H9 (cell line): Measurements from ENCODE around the gene FANCC. TPM values are rescaled to one million over a fixed set of nuclear protein-coding genes. Genes with fewer than 3 reads are reported as not detected.

Experiments used
- DNase-seq: peaks from one replicate; pipeline ENCODE4 v3.0.0-alpha.2; 2017
- H2AFZ ChIP-seq: one replicate; pipeline ENCODE4 v1.6.1; 2013; ENCODE audit warnings: mild to moderate bottlenecking, low read length, control low read depth, moderate library complexity
- H2AK5ac ChIP-seq: 2 replicates; pipeline ENCODE4 v1.6.1; 2013; ENCODE audit warnings: low read length, control low read depth, mixed read lengths; ENCODE audit not compliant: insufficient read length
- H2BK120ac ChIP-seq: one replicate; pipeline ENCODE4 v1.6.1; 2013; ENCODE audit warnings: low read depth, mild to moderate bottlenecking, low read length, control low read depth, inconsistent platforms; ENCODE audit not compliant: poor library complexity, severe bottlenecking
- H2BK12ac ChIP-seq: 2 replicates; pipeline ENCODE4 v1.6.1; 2013; ENCODE audit warnings: low read length, control low read depth, mixed read lengths, low read depth; ENCODE audit not compliant: insufficient read length
- H2BK15ac ChIP-seq: 2 replicates; pipeline ENCODE4 v1.6.1; 2013; ENCODE audit warnings: low read depth, low read length, control low read depth
- H2BK20ac ChIP-seq: one replicate; pipeline ENCODE4 v1.6.1; 2013; ENCODE audit warnings: low read depth, mild to moderate bottlenecking, low read length, control low read depth, inconsistent platforms; ENCODE audit not compliant: poor library complexity, severe bottlenecking
- H2BK5ac ChIP-seq: 2 replicates; pipeline ENCODE4 v1.6.1; 2013; ENCODE audit warnings: low read length, control low read depth, mixed read lengths; ENCODE audit not compliant: insufficient read length
- H3K14ac ChIP-seq: 2 replicates; pipeline ENCODE4 v1.6.1; 2013; ENCODE audit warnings: low read length, control low read depth; ENCODE audit not compliant: insufficient read depth
- H3K18ac ChIP-seq: 2 replicates; pipeline ENCODE4 v1.6.1; 2013; ENCODE audit warnings: low read depth, mild to moderate bottlenecking, mixed read lengths, low read length, control low read depth; ENCODE audit not compliant: insufficient read length
- H3K23ac ChIP-seq: 2 replicates; pipeline ENCODE4 v1.6.1; 2013; ENCODE audit warnings: low read length, control low read depth, mixed read lengths, low read depth; ENCODE audit not compliant: insufficient read length
- H3K23me2 ChIP-seq: 2 replicates; pipeline ENCODE4 v1.6.1; 2013; ENCODE audit warnings: low read depth, mild to moderate bottlenecking, mixed read lengths, low read length, control low read depth; ENCODE audit not compliant: insufficient read length, poor library complexity, severe bottlenecking
- H3K27ac ChIP-seq: 2 replicates; pipeline ENCODE4 v1.5.1; 2013; ENCODE audit warnings: low read length, control low read depth, mixed read lengths, low read depth; ENCODE audit not compliant: insufficient read length
- H3K27me3 ChIP-seq: 2 replicates; pipeline ENCODE4 v1.6.1; 2013; ENCODE audit warnings: low read length, control low read depth, inconsistent platforms; ENCODE audit not compliant: insufficient read depth
- H3K4ac ChIP-seq: 2 replicates; pipeline ENCODE4 v1.6.1; 2013; ENCODE audit warnings: low read depth, mild to moderate bottlenecking, control low read depth, inconsistent platforms, low read length, moderate library complexity
- H3K4me1 ChIP-seq: 2 replicates; pipeline ENCODE4 v1.6.1; 2013; ENCODE audit warnings: low read length, control low read depth, inconsistent platforms; ENCODE audit not compliant: insufficient read depth
- H3K4me2 ChIP-seq: 2 replicates; pipeline ENCODE4 v1.6.1; 2013; ENCODE audit warnings: low read length, control low read depth, mixed read lengths; ENCODE audit not compliant: insufficient read length, insufficient read depth
- H3K56ac ChIP-seq: 2 replicates; pipeline ENCODE4 v1.6.1; 2013; ENCODE audit warnings: low read depth, mild to moderate bottlenecking, mixed read lengths, low read length, control low read depth; ENCODE audit not compliant: insufficient read length
- H3K79me1 ChIP-seq: 2 replicates; pipeline ENCODE4 v1.6.1; 2013; ENCODE audit warnings: low read depth, mild to moderate bottlenecking, moderate library complexity, low read length, control low read depth, inconsistent platforms; ENCODE audit not compliant: insufficient read depth, poor library complexity, severe bottlenecking
- H3K79me2 ChIP-seq: 2 replicates; pipeline ENCODE4 v1.6.1; 2013; ENCODE audit warnings: low read length, control low read depth, inconsistent platforms; ENCODE audit not compliant: insufficient read depth
- H3K9ac ChIP-seq: 2 replicates; pipeline ENCODE4 v1.6.1; 2013; ENCODE audit warnings: low read length, control low read depth, mixed read lengths; ENCODE audit not compliant: insufficient read length; ENCODE audit errors: extremely low read depth
- H3K9me3 ChIP-seq: one replicate; pipeline ENCODE4 v1.6.1; 2013; ENCODE audit warnings: low read depth, low read length, inconsistent platforms; ENCODE audit not compliant: control insufficient read depth
- H3T11ph ChIP-seq: one replicate; pipeline ENCODE4 v1.6.1; 2013; ENCODE audit warnings: mild to moderate bottlenecking, low read length, control low read depth, inconsistent platforms
- H4K20me1 ChIP-seq: one replicate; pipeline ENCODE4 v1.6.1; 2013; ENCODE audit not compliant: control insufficient read depth, insufficient read length, insufficient read depth
- H4K5ac ChIP-seq: 2 replicates; pipeline ENCODE4 v1.6.1; 2013; ENCODE audit warnings: low read depth, mild to moderate bottlenecking, mixed read lengths, low read length, control low read depth; ENCODE audit not compliant: insufficient read length
- H4K8ac ChIP-seq: replicated peaks from 2 replicates; pipeline ENCODE4 v1.6.1; 2013; ENCODE audit warnings: low read length, control low read depth, mixed read lengths, low read depth; ENCODE audit not compliant: insufficient read length
- H4K91ac ChIP-seq: 2 replicates; pipeline ENCODE4 v1.6.1; 2013; ENCODE audit warnings: low read depth, mild to moderate bottlenecking, moderate library complexity, mixed read lengths, low read length, control low read depth; ENCODE audit not compliant: insufficient read length
- H3K27ac Mint-ChIP-seq, 3 experiments: 2 replicates in 2 of 3; 3 replicates in 1 of 3; pipeline ENCODE4 v1.8.0; 2020 to 2021; ENCODE audit warnings: mixed read lengths in 3 of 3, mild to moderate bottlenecking in 1 of 3, moderate library complexity in 1 of 3
- H3K27me3 Mint-ChIP-seq: 2 replicates; pipeline ENCODE4 v1.8.0; 2021; ENCODE audit warnings: low read depth, mild to moderate bottlenecking, moderate library complexity, mixed read lengths
- H3K36me3 Mint-ChIP-seq, 3 experiments: 2 replicates in 2 of 3; 3 replicates in 1 of 3; pipeline ENCODE4 v1.8.0; 2020 to 2021; ENCODE audit warnings: low read depth in 3 of 3, mixed read lengths in 3 of 3; ENCODE audit not compliant: insufficient read depth in 1 of 3
- H3K4me1 Mint-ChIP-seq, 2 experiments: 2 replicates each; pipeline ENCODE4 v1.8.0; 2020; ENCODE audit warnings: mixed read lengths in 2 of 2
- H3K4me3 Mint-ChIP-seq, 2 experiments: 2 replicates in 1 of 2; 3 replicates in 1 of 2; pipeline ENCODE4 v1.8.0; 2020 to 2021; ENCODE audit warnings: mild to moderate bottlenecking in 2 of 2, mixed read lengths in 2 of 2, moderate library complexity in 1 of 2
- H3K9me3 Mint-ChIP-seq, 2 experiments: 2 replicates in 1 of 2; 3 replicates in 1 of 2; pipeline ENCODE4 v1.8.0; 2020; ENCODE audit warnings: mild to moderate bottlenecking in 2 of 2, mixed read lengths in 2 of 2, moderate library complexity in 1 of 2
- CTCF ChIP-seq: fragments of 200-600 bp; sonication (generic); conservative IDR thresholded peaks from 3 replicates; pipeline ENCODE4 v1.8.0; 2021; ENCODE audit warnings: antibody characterized with exemption, mild to moderate bottlenecking
- WGBS: extraction: QIAGEN DNeasy Blood & Tissue Kit; methylation state at CpG from one replicate; pipeline ENCODE4 v1.1.7; 2013; ENCODE audit warnings: missing lambda C conversion rate, low lambda C conversion rate, mixed read lengths; ENCODE audit not compliant: insufficient read length; ENCODE audit errors: extremely low coverage; 5-methylcytosine and 5-hydroxymethylcytosine counted together
- total RNA-seq: library from RNA; stranded (reverse); gene quantifications from 2 replicates; pipeline ENCODE4 v1.2.1, GENCODE V29; 2021

The FANCC gene
- total RNA-seq, 1 experiment from 2014 or later, result 14.6 TPM

- peak overlapping the region in 2 of 3 experiments; percentile 46 to 69; a peak in 1 of 7 replicates for H3K27ac Mint-ChIP-seq
- H3K36me3 Mint-ChIP-seq, result peaks cover 0 to under 1% (median 0%) of the 10 kb centered on the region in 3 experiments; a peak in 2 of 7 replicates
- H3K4me1 Mint-ChIP-seq, result peaks cover 6 to 14% of the 10 kb centered on the region in 2 experiments
- Histone ChIP-seq H2BK5ac (no peak overlapping the region), H3K56ac (no peak overlapping the region), H3K79me2 (no peaks in the 10 kb centered on the region), H3K79me1 (no peaks in the 10 kb centered on the region), H2BK20ac (no peak overlapping the region), H2BK120ac (no peak overlapping the region), H4K20me1 (no peaks in the 10 kb centered on the region), H2AFZ (no peak overlapping the region), H3K9me3 (no peaks in the 10 kb centered on the region), H4K91ac (no peak overlapping the region), H3K27me3 (no peaks in the 10 kb centered on the region), H2BK12ac (no peak overlapping the region), H3K27ac (no peak overlapping the region), H2AK5ac (no peak overlapping the region), H3K23ac (no peak overlapping the region), H3K9ac (no peak overlapping the region), H2BK15ac (no peak overlapping the region), H3K4ac (no peak overlapping the region), H3K23me2 (no peaks in the 10 kb centered on the region), H4K5ac (no peak overlapping the region), H3K4me2 (no peak overlapping the region), H4K8ac (no peak overlapping the region), H3K4me1 (peaks cover 3% of the 10 kb centered on the region; the same call in 1 of the 2 replicates), H3K14ac (no peak overlapping the region), H3K18ac (no peak overlapping the region), H3T11ph (no peak overlapping the region)
- no peaks in the 10 kb centered on the region for H3K9me3 Mint-ChIP-seq
- H3K4me3 Mint-ChIP-seq, result no peak overlapping the region
- no CpG with 5 or more reads among the region's 1 CpG for WGBS
- TF ChIP-seq CTCF, result no peak
- H3K27me3 Mint-ChIP-seq, result no peaks in the 10 kb centered on the region
- no peak for DNase-seq
Measured at GRCh38 chr9:95116808-95117204, 200.7 kb downstream of the FANCC start.
